ENCODE results near the gene STAP1.

Gene STAP1

GRCh38 chr4:67556436-67556835 is 2.1 kb upstream of the STAP1 start:
- no peak for DNase-seq

GRCh38 chr4:67565284-67565683 is 6.8 kb downstream of the STAP1 start:
- DNase-seq = no peak

GRCh38 chr4:67566335-67566734 is 7.8 kb downstream of the STAP1 start:
- no peak for DNase-seq

GRCh38 chr4:67568820-67569219 is 10.3 kb downstream of the STAP1 start:
- no peak for DNase-seq

- no peak for DNase-seq
These were observed 12.0 kb downstream of the STAP1 start for GRCh38 chr4:67570537-67570936.

GRCh38 chr4:67571975-67572374 is 13.4 kb downstream of the STAP1 start:
- no peak for DNase-seq

- no peak for DNase-seq
These were observed 14.7 kb downstream of the STAP1 start for GRCh38 chr4:67573193-67573592.

- no peak for DNase-seq
These were observed 16.9 kb downstream of the STAP1 start for GRCh38 chr4:67575232-67576058.

GRCh38 chr4:67576059-67576466 is 17.5 kb downstream of the STAP1 start:
- DNase-seq = no peak

- no peak for DNase-seq
These were observed 18.0 kb downstream of the STAP1 start for GRCh38 chr4:67576538-67576937.

- DNase-seq = no peak
These were observed 22.1 kb downstream of the STAP1 start for GRCh38 chr4:67580577-67580976.

GRCh38 chr4:67581208-67581857 is 22.8 kb downstream of the STAP1 start:
- DNase-seq = no peak

- no peak for DNase-seq
These were observed 23.4 kb downstream of the STAP1 start for GRCh38 chr4:67581913-67582312.

- no peak for DNase-seq
These were observed 26.0 kb downstream of the STAP1 start for GRCh38 chr4:67584496-67584895.

GRCh38 chr4:67587156-67587555 is 28.6 kb downstream of the STAP1 start:
- no peak for DNase-seq

- DNase-seq = no peak
These were observed 35.2 kb downstream of the STAP1 start for GRCh38 chr4:67593741-67594175.

- DNase-seq = no peak
These were observed 44.9 kb downstream of the STAP1 start for GRCh38 chr4:67603310-67604028.

GRCh38 chr4:67604029-67604381 is 45.5 kb downstream of the STAP1 start:
- DNase-seq = no peak

GRCh38 chr4:67604749-67605148 is 46.2 kb downstream of the STAP1 start:
- DNase-seq = no peak

GRCh38 chr4:67608027-67608426 is 49.5 kb downstream of the STAP1 start:
- no peak for DNase-seq

- DNase-seq = no peak
These were observed 55.7 kb downstream of the STAP1 start for GRCh38 chr4:67614186-67614585.

- no peak for DNase-seq
These were observed 56.6 kb downstream of the STAP1 start for GRCh38 chr4:67615119-67615518.

GRCh38 chr4:67616478-67616877 is 58.0 kb downstream of the STAP1 start:
- DNase-seq = no peak

- DNase-seq = no peak
These were observed 66.4 kb downstream of the STAP1 start for GRCh38 chr4:67624939-67625338.
